ENCODE data around the gene CDKL1.

GRCh38 chr14:50335389-50335788, 61.3 kb downstream of the CDKL1 start:
- TF ChIP-seq CTCF (conservative IDR thresholded peaks at IDR 0.05 in 1 of 2, IDR thresholded peaks at IDR 0.05 in 1 of 2; ENCODE audit: low read depth in 1 of 2, low read length in 2 of 2) = peak in 1 of 2 donors; percentile 5
- no peak for TF ChIP-seq EZH2 (IDR thresholded peaks at IDR 0.05; ENCODE audit: low read length, missing control alignments)
